SK-N-MC (cell line): ENCODE data around the gene TRIM9.
"Not testable (repeated sequence)": the region's sequence is repeated elsewhere in the genome, so short reads cannot be mapped to it uniquely, and the experiment has no call there.

Source experiments
- DNase-seq: peaks from one replicate; pipeline ENCODE4 v3.0.0-alpha.2; 2011; ENCODE audit warnings: low read depth, low spot score
- H3K27ac ChIP-seq: fragments of 200-600 bp; sonication (generic); 2 replicates; pipeline ENCODE4 v1.5.1; 2016; ENCODE audit warnings: mixed run types
- H3K36me3 ChIP-seq: fragments of 200-600 bp; sonication (generic); 2 replicates; pipeline ENCODE4 v1.6.1; 2017; ENCODE audit warnings: antibody characterized with exemption, low read length, mixed read lengths; ENCODE audit not compliant: insufficient read depth
- H3K4me3 ChIP-seq: fragments of 200-600 bp; sonication (generic); 2 replicates; pipeline ENCODE4 v1.5.1; 2016
- H3K9ac ChIP-seq: fragments of 200-600 bp; sonication (generic); 2 replicates; pipeline ENCODE4 v1.8.0; 2017; ENCODE audit warnings: mixed run types, mixed read lengths; ENCODE audit not compliant: insufficient read length
- H3K9me3 ChIP-seq: fragments of 200-600 bp; sonication (generic); 2 replicates; pipeline ENCODE4 v1.6.1; 2017; ENCODE audit warnings: low read depth, mild to moderate bottlenecking, antibody characterized with exemption, low read length, moderate library complexity, mixed read lengths
- EZH2 ChIP-seq: fragments of 200-600 bp; sonication (generic); IDR thresholded peaks from one replicate; pipeline ENCODE4 v1.6.1; 2017; ENCODE audit warnings: antibody characterized with exemption
- FOXP2 ChIP-seq: optimal IDR thresholded peaks from 2 replicates; pipeline ENCODE3; 2011; ENCODE audit warnings: mild to moderate bottlenecking, moderate library complexity; ENCODE audit not compliant: insufficient read depth; ENCODE audit errors: extremely low read length, control extremely low read depth
- POLR2AphosphoS5 ChIP-seq: IDR thresholded peaks from 2 replicates; pipeline ENCODE4 v1.6.1; 2012; ENCODE audit warnings: mild to moderate bottlenecking, low read depth, low read length, borderline replicate concordance

TRIM9 gene

DNA sequence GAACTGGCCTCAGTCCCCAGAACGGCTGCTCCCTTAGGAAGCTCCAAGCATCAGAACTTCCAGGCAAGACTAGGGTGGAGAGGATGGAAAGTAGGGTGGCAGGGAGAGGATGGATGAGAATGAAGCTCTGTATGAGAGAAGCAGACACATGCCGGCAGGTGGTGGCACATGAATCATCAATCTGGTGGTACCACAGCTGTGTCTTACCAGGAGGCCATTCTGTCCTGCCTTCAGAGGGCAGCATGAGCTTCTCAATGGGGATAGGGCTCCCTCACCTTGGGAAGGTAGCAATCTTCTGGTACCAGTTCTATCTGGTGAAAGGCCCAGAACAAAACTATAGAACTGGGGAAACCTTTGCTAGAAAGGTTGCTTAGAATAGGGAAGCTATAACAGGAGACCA, 95.2 kb downstream of the TRIM9 start:
- H3K27ac ChIP-seq, result no peak overlapping the region
- no peaks in the 10 kb centered on the region for H3K36me3 ChIP-seq
- TF ChIP-seq EZH2, result no peak
- TF ChIP-seq FOXP2, result no peak
- no peak for TF ChIP-seq POLR2AphosphoS5
- H3K4me3 ChIP-seq, result no peak overlapping the region
- no peak overlapping the region for H3K9ac ChIP-seq
- no peak for DNase-seq
- H3K9me3 ChIP-seq, result no peaks in the 10 kb centered on the region

- no peak overlapping the region for H3K4me3 ChIP-seq
- DNase-seq, result no peak
- H3K27ac ChIP-seq, result no peak overlapping the region
- H3K36me3 ChIP-seq, result no peaks in the 10 kb centered on the region
- H3K9me3 ChIP-seq, result no peaks in the 10 kb centered on the region
- H3K9ac ChIP-seq, result no peak overlapping the region
- TF ChIP-seq EZH2 (no peak), POLR2AphosphoS5 (no peak), FOXP2 (no peak)
These were observed 96.3 kb downstream of the TRIM9 start for GRCh38 chr14:50998612-50999011.

GRCh38 chr14:50997712-50998111, 97.2 kb downstream of the TRIM9 start:
- DNase-seq, result no peak
- TF ChIP-seq EZH2, result no peak
- no peak for TF ChIP-seq POLR2AphosphoS5
- no peak for TF ChIP-seq FOXP2
- no peak overlapping the region for H3K27ac ChIP-seq
- no peak overlapping the region for H3K4me3 ChIP-seq
- no peaks in the 10 kb centered on the region for H3K9me3 ChIP-seq
- H3K36me3 ChIP-seq, result no peaks in the 10 kb centered on the region
- H3K9ac ChIP-seq, result no peak overlapping the region

GRCh38 chr14:50994158-50994557, 100.7 kb downstream of the TRIM9 start:
- H3K9me3 ChIP-seq, H3K9ac ChIP-seq, H3K27ac ChIP-seq, DNase-seq, H3K36me3 ChIP-seq, H3K4me3 ChIP-seq: not testable (repeated sequence)

DNA sequence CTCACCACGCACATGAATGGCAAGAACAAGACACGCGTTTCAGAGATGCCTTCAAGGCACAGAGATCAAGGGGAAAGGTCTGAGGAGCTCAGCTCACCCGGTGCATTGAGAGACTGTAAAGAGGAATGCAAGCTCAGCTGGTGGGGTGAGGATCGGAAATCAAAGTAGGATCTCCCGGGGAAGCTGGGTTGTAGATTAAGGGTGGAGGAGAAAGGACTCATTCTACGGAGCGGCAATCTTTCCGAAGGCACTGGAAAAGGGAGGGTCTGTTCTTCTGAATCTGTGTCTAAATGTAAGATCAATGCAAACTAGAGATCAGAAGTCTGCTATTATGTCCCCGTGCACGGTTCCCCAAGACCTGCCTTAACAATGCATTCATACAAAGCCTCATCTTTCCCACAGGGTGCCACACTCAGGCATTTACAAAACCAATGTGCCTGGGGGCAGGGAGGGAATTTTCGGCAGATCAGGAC, 109.0 kb downstream of the TRIM9 start:
- no peak for DNase-seq
- H3K4me3 ChIP-seq, result no peak overlapping the region
- H3K27ac ChIP-seq, result no peak overlapping the region
- H3K9me3 ChIP-seq, result no peaks in the 10 kb centered on the region
- TF ChIP-seq POLR2AphosphoS5, result no peak
- TF ChIP-seq FOXP2, result no peak
- H3K9ac ChIP-seq, result no peak overlapping the region
- H3K36me3 ChIP-seq, result no peaks in the 10 kb centered on the region

DNA sequence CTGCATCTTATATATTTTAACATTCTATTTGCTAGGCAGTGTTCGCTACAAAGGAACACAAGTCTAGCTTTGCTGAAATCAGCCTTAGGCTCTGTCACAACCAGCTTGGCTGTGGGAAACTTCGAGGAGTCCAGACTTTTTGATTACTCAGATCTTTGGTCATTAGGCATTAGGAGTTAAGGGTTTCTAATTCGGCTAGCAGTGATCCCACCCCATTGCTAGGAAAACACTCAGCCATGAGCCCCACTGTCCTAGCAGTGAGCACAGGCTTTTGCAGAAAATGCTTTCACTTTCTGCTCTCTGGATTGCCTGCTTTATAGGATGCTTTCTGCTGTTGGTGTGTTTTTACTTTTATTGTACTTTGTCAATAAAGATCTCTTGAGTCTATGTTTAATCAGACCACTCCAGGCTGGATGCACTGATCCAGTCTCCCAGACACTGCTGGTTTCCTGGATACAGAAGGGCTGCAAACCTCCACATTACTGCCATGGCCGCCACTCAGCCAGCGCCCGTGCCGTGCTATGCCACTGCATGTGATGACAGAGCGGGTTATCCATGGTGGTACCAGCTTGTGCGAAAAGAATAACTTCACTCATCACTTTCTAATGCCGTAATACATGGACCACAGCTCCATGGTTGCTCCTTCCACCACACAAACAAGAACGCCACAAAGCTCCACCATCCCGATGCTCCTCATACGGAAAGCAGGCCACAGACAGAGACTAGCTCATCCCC, 109.6 kb downstream of the TRIM9 start:
- DNase-seq, result no peak
- H3K9me3 ChIP-seq, result no peaks in the 10 kb centered on the region
- no peak overlapping the region for H3K27ac ChIP-seq
- H3K9ac ChIP-seq, result no peak overlapping the region
- TF ChIP-seq FOXP2 (no peak), POLR2AphosphoS5 (no peak), EZH2 (no peak)
- H3K4me3 ChIP-seq, result no peak overlapping the region
- no peaks in the 10 kb centered on the region for H3K36me3 ChIP-seq

DNA sequence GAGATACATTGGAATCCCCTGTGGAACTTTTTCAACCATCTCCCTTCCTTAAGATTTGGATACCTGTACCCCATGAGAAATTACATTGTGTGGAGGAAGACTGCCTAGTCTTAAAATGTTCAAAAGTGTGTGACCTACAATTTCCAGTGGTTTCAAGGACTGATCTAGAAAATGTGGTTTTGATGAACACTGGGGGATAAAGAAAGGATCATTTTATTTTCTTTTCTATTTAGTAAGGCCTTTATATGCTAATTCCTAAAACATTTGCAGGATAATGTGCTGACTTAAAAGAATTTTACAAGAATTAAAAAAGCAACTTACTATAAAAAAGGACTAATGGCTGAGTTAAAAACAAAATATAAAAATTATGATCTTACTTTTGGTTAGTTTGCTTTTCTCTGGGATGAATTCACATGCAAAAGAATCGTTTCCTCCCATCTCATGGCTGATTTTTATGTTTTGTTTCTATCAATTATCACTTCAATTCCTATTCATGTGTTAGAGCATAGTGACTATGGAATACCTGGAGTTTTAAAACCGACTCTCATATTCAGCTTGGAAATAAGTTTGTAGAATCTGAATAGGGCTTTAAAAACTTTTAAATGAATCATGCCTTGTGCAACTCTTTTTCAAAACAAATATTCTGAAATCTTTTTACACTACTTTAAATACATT, 110.7 kb downstream of the TRIM9 start:
- H3K9me3 ChIP-seq, result no peaks in the 10 kb centered on the region
- no peaks in the 10 kb centered on the region for H3K36me3 ChIP-seq
- H3K27ac ChIP-seq, result peak overlapping the region; percentile 30; the same call in 1 of the 2 replicates
- no peak overlapping the region for H3K4me3 ChIP-seq
- peak overlapping the region; percentile 12 for H3K9ac ChIP-seq
- TF ChIP-seq POLR2AphosphoS5 (no peak), FOXP2 (no peak), EZH2 (no peak)
- no peak for DNase-seq

- TF ChIP-seq EZH2 (no peak), FOXP2 (no peak), POLR2AphosphoS5 (no peak)
- DNase-seq, result no peak
- H3K4me3 ChIP-seq, result no peak overlapping the region
These were observed 114.7 kb downstream of the TRIM9 start for GRCh38 chr14:50979941-50980850.

More at GRCh38 chr14:50979941-50980850, 114.7 kb downstream of the TRIM9 start:
- Histone ChIP-seq H3K27ac (no peak overlapping the region), H3K9me3 (no peaks in the 10 kb centered on the region), H3K9ac (no peak overlapping the region), H3K36me3 (no peaks in the 10 kb centered on the region)
